ENCODE data around the gene GNAQ. TPM values are rescaled to one million over a fixed set of nuclear protein-coding genes. Genes with fewer than 3 reads are reported as not detected.

Gene GNAQ
- total RNA-seq, 1 donor from 2014 or later, result 64.9 TPM

DNA sequence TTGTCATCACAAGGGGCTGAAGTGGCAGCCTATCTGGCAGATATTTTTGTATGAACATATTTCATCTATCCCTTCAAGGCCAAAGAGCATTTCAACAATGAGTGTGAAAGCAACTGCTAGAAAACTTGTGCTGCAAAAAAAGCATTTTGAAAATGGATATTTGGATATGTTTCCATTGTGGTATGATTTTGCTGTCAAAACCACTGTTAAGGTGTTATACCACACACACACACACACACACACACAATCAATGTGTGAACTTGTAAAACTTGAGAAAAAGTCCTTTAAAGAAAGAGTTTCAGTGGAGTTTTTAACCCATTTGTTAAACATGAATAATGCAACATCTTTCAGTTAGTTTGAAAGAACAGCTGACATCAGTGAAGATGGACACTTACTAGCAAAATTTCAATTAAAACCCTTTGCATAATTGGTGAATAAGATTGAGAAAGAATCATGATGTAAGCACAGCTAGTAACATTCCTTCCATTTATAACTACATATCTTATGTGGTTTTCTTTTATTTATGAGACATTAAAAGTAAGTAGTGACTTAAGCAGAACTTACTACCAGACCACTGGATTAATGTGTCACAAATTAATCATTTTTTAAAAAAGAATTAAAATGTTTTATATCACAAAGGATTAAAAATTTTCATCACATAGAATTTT is 200.9 kb downstream of the GNAQ start:
- TF ChIP-seq, protein P1, sequence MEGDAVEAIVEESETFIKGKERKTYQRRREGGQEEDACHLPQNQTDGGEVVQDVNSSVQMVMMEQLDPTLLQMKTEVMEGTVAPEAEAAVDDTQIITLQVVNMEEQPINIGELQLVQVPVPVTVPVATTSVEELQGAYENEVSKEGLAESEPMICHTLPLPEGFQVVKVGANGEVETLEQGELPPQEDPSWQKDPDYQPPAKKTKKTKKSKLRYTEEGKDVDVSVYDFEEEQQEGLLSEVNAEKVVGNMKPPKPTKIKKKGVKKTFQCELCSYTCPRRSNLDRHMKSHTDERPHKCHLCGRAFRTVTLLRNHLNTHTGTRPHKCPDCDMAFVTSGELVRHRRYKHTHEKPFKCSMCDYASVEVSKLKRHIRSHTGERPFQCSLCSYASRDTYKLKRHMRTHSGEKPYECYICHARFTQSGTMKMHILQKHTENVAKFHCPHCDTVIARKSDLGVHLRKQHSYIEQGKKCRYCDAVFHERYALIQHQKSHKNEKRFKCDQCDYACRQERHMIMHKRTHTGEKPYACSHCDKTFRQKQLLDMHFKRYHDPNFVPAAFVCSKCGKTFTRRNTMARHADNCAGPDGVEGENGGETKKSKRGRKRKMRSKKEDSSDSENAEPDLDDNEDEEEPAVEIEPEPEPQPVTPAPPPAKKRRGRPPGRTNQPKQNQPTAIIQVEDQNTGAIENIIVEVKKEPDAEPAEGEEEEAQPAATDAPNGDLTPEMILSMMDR (IDR thresholded peaks at IDR 0.05; ENCODE audit: unreplicated experiment), result no peak
- Mint-ChIP-seq H3K36me3 (ENCODE audit: insufficient read depth) (peaks cover 2% of the 10 kb centered on the region), H3K4me1 (ENCODE audit: low read depth) (peaks cover 6% of the 10 kb centered on the region), H3K27ac (no peak overlapping the region), H3K27me3 (no peaks in the 10 kb centered on the region), H3K4me3 (ENCODE audit: low read depth) (no peak overlapping the region), H3K9me3 (ENCODE audit: low read depth) (no peaks in the 10 kb centered on the region)
- DNase-seq (ENCODE audit: low spot score, unreplicated experiment), result no peak

GRCh38 chr9:77829420-77829819 is 202.2 kb downstream of the GNAQ start:
- no peak for DNase-seq (ENCODE audit: low spot score, unreplicated experiment)
- TF ChIP-seq, protein P1 (IDR thresholded peaks at IDR 0.05; ENCODE audit: unreplicated experiment), result no peak
- H3K27ac Mint-ChIP-seq, result peak overlapping the region; percentile 89
- H3K36me3 Mint-ChIP-seq (ENCODE audit: insufficient read depth), result peaks cover 2% of the 10 kb centered on the region
- no peak overlapping the region for H3K4me3 Mint-ChIP-seq (ENCODE audit: low read depth)
- no peaks in the 10 kb centered on the region for H3K9me3 Mint-ChIP-seq (ENCODE audit: low read depth)
- no peaks in the 10 kb centered on the region for H3K27me3 Mint-ChIP-seq
- peaks cover 9% of the 10 kb centered on the region for H3K4me1 Mint-ChIP-seq (ENCODE audit: low read depth)

DNA sequence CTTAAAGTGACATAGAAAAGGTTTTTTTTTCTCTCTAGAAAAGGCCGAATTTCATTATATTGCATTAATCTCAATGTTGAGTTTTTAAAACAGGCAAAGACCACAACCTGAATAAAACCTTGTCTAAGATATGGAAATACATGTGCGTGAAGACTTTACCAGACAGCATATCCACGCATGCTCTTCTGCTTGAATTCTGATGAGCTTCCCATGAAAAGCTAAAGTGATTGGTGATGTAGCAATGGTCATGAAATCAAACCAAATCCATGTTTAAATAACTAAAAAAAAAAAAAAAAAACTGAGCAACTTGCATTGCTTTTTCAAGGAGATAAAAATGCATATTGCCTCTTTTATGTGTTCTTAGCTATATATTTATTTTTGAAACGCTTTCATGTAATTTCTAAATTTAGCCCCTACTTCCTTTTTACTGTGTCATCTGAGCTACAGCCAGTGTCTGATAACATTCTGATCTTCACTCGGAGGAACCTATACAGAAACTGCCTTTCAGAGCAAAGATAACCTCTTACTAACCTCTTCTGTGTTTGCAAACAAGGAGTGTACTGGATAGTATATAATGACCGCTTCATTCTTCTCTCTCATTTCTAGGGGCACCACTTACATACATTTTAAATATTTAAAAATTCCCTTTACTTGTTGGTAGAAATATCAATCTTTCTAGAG is 204.4 kb downstream of the GNAQ start:
- no peak overlapping the region for H3K27ac Mint-ChIP-seq
- peaks cover 9% of the 10 kb centered on the region for H3K4me1 Mint-ChIP-seq (ENCODE audit: low read depth)
- H3K27me3 Mint-ChIP-seq, result no peaks in the 10 kb centered on the region
- peaks cover 3% of the 10 kb centered on the region for H3K36me3 Mint-ChIP-seq (ENCODE audit: insufficient read depth)
- no peak for DNase-seq (ENCODE audit: low spot score, unreplicated experiment)
- H3K9me3 Mint-ChIP-seq (ENCODE audit: low read depth), result peaks cover 3% of the 10 kb centered on the region
- TF ChIP-seq, protein P1 (IDR thresholded peaks at IDR 0.05; ENCODE audit: unreplicated experiment), result no peak
- no peak overlapping the region for H3K4me3 Mint-ChIP-seq (ENCODE audit: low read depth)

- Mint-ChIP-seq H3K36me3 (ENCODE audit: insufficient read depth) (peaks cover 2% of the 10 kb centered on the region), H3K27ac (no peak overlapping the region), H3K4me1 (ENCODE audit: low read depth) (peaks cover 9% of the 10 kb centered on the region), H3K9me3 (ENCODE audit: low read depth) (peaks cover 3% of the 10 kb centered on the region), H3K4me3 (ENCODE audit: low read depth) (no peak overlapping the region), H3K27me3 (no peaks in the 10 kb centered on the region)
- TF ChIP-seq, protein P1 (IDR thresholded peaks at IDR 0.05; ENCODE audit: unreplicated experiment), result no peak
- no peak for DNase-seq (ENCODE audit: low spot score, unreplicated experiment)
These were observed 205.0 kb downstream of the GNAQ start for GRCh38 chr9:77826621-77827020.

DNA sequence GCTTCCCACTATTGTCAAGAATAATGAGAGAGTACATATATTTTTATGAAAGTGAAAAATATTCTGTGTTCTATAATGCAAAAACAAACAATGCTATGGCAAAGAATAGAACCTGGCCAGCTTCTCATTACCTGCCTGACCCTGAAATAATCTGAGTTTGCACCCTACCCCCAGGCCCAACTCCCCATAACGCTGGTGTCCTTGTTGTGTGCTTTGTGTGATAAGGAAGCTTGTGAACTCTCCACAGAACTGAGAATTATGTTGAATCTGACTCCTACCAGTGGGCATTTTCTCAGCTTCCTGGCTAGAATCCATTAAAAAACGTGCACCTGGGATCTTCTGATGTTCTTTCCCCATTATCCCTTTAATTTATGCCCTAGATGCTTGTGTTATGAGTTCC is 205.5 kb downstream of the GNAQ start:
- peaks cover 2% of the 10 kb centered on the region for H3K36me3 Mint-ChIP-seq (ENCODE audit: insufficient read depth)
- H3K27me3 Mint-ChIP-seq, result no peaks in the 10 kb centered on the region
- TF ChIP-seq, protein P1 (IDR thresholded peaks at IDR 0.05; ENCODE audit: unreplicated experiment), result no peak
- H3K9me3 Mint-ChIP-seq (ENCODE audit: low read depth), result peaks cover 3% of the 10 kb centered on the region
- DNase-seq (ENCODE audit: low spot score, unreplicated experiment), result no peak
- no peak overlapping the region for H3K4me3 Mint-ChIP-seq (ENCODE audit: low read depth)
- peak overlapping the region; percentile 30 for H3K27ac Mint-ChIP-seq
- H3K4me1 Mint-ChIP-seq (ENCODE audit: low read depth), result peaks cover 9% of the 10 kb centered on the region

Data from progenitor cell of endocrine pancreas (in vitro differentiated cells).